Central memory CD8-positive, alpha-beta T cell (primary cell): Measurements from ENCODE around the gene SNN.

Experiments used
- ATAC-seq: fragments of 150-1000 bp; cut with Tn5 transposase; replicated peaks from 2 replicates; pipeline ENCODE4 v1.10.0; 2022; ENCODE audit warnings: mild to moderate bottlenecking, moderate FRiP score, moderate number of reproducible peaks; ENCODE audit not compliant: poor library complexity, severe bottlenecking; ENCODE audit errors: extremely low read depth
- DNase-seq, 2 donors: peaks; one replicate each; pipeline ENCODE4 v3.0.0; 2021; ENCODE audit warnings: low spot score in 2 of 2
- H3K27ac Mint-ChIP-seq: one replicate; pipeline ENCODE4 v1.8.0; 2022; ENCODE audit warnings: low read depth, mild to moderate bottlenecking, moderate library complexity, mixed read lengths
- H3K27me3 Mint-ChIP-seq: one replicate; pipeline ENCODE4 v1.8.0; 2022; ENCODE audit warnings: mixed read lengths
- H3K36me3 Mint-ChIP-seq: one replicate; pipeline ENCODE4 v1.8.0; 2022; ENCODE audit warnings: mild to moderate bottlenecking, moderate library complexity, mixed read lengths; ENCODE audit not compliant: insufficient read depth
- H3K4me1 Mint-ChIP-seq: one replicate; pipeline ENCODE4 v1.8.0; 2022; ENCODE audit warnings: mixed read lengths
- H3K4me3 Mint-ChIP-seq: one replicate; pipeline ENCODE4 v1.8.0; 2022; ENCODE audit warnings: mild to moderate bottlenecking, moderate library complexity, mixed read lengths
- H3K9me3 Mint-ChIP-seq: one replicate; pipeline ENCODE4 v1.8.0; 2022; ENCODE audit warnings: mixed read lengths

Gene SNN

GRCh38 chr16:11629071-11630030 lies 38.9 kb upstream of the SNN start:
- Mint-ChIP-seq H3K4me3 (no peak overlapping the region), H3K4me1 (peaks cover 27% of the 10 kb centered on the region), H3K9me3 (no peaks in the 10 kb centered on the region), H3K36me3 (no peaks in the 10 kb centered on the region), H3K27ac (no peak overlapping the region), H3K27me3 (no peaks in the 10 kb centered on the region)
- ATAC-seq, result no peak
- no peak for DNase-seq

- Mint-ChIP-seq H3K4me1 (peaks cover 22% of the 10 kb centered on the region), H3K27me3 (no peaks in the 10 kb centered on the region), H3K36me3 (no peaks in the 10 kb centered on the region), H3K27ac (peak overlapping the region; percentile 65), H3K9me3 (no peaks in the 10 kb centered on the region), H3K4me3 (no peak overlapping the region)
- ATAC-seq (no peak), DNase-seq (no peak)
Measured at GRCh38 chr16:11630046-11630767, 38.0 kb upstream of the SNN start.

DNA sequence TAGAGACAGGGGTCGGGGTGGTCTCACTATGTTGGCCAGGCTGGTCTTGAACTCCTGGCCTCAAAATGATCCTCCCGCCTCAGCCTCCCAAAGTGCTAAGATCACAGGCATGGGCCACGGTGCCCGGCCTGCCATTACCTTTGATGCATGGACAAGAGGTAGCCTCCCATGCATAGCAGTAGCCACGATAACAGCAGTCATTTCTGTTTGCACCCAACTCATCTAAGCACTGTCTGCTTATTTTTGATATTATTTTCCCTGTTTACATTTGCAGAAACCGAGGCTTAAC lies 37.5 kb upstream of the SNN start:
- Mint-ChIP-seq H3K9me3 (no peaks in the 10 kb centered on the region), H3K36me3 (no peaks in the 10 kb centered on the region), H3K4me1 (peaks cover 22% of the 10 kb centered on the region), H3K27me3 (no peaks in the 10 kb centered on the region), H3K27ac (peak overlapping the region; percentile 65), H3K4me3 (no peak overlapping the region)
- ATAC-seq (no peak), DNase-seq (no peak)

DNA sequence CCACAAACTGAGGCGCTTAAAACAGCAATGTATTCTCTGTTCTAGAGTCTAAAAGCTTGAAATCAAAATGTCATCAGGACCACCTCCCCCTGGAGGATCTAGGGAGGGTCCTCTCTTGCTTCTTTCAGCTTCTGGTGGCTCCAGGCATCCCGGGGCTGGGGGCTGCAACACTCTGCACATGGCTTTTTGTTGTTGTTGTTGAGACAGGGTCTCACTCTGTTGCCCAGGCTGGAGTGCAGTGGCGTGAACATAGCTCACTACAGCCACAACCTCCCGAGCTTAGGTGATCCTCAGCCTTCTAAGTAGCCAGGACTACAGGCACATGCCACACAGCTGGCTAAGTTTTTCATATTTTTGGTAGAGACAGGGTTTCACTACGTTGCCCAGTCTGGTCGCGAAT lies 37.0 kb upstream of the SNN start:
- no peak for ATAC-seq
- Mint-ChIP-seq H3K27me3 (no peaks in the 10 kb centered on the region), H3K27ac (no peak overlapping the region), H3K4me1 (peaks cover 22% of the 10 kb centered on the region), H3K4me3 (no peak overlapping the region), H3K36me3 (no peaks in the 10 kb centered on the region), H3K9me3 (no peaks in the 10 kb centered on the region)
- DNase-seq, result no peak

DNA sequence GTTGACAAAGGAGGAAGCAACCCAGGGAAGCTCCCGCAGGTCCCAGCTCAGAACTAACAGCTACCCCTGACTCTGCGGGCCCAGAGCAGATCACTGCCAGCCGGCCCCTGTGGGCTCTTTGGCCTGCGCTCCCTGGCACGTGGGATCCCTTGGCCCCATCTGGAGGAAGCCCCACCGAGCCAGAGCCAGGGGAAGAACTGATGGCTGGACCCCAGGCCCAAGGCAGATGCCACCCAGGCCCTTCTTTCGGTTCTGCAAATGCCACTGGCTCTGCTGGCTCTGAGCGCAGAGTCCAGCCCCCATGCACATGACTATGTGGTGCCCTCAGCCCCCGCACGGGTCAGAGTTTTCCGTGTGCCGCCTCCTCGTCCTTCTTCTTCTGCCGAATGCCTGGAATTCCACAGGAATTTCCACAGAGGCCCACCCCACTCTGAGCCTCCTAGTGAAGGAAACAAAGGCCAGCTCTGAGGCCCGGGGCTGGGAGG lies 35.8 kb upstream of the SNN start:
- DNase-seq (no peak), ATAC-seq (no peak)
- no peaks in the 10 kb centered on the region for H3K9me3 Mint-ChIP-seq
- H3K4me1 Mint-ChIP-seq, result peaks cover 22% of the 10 kb centered on the region
- H3K27me3 Mint-ChIP-seq, result no peaks in the 10 kb centered on the region
- no peaks in the 10 kb centered on the region for H3K36me3 Mint-ChIP-seq
- H3K4me3 Mint-ChIP-seq, result no peak overlapping the region
- H3K27ac Mint-ChIP-seq, result no peak overlapping the region

DNA sequence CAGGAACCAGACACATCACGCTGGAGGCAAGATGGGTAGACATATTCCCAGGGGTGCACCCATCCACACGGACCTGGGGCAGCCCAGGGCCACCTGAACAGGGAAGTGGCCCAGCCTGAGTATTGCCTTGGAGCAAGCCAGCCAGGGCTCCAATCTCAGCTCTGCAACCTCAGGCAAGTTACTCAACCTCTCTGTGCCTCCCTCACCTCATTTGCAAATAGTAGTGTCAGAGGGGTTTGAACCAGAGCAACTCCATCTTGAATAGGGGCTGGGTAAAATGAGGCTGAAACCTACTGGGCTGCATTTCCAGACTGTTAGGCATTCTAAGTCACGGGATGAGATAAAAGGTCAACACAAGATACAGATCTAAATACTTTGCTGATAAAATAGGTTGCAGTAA lies 35.1 kb upstream of the SNN start:
- no peaks in the 10 kb centered on the region for H3K9me3 Mint-ChIP-seq
- DNase-seq (no peak), ATAC-seq (no peak)
- peaks cover 22% of the 10 kb centered on the region for H3K4me1 Mint-ChIP-seq
- H3K36me3 Mint-ChIP-seq, result no peaks in the 10 kb centered on the region
- no peaks in the 10 kb centered on the region for H3K27me3 Mint-ChIP-seq
- no peak overlapping the region for H3K27ac Mint-ChIP-seq
- H3K4me3 Mint-ChIP-seq, result no peak overlapping the region

GRCh38 chr16:11634312-11634711 lies 33.9 kb upstream of the SNN start:
- Mint-ChIP-seq H3K27me3 (no peaks in the 10 kb centered on the region), H3K9me3 (no peaks in the 10 kb centered on the region), H3K27ac (no peak overlapping the region), H3K4me3 (no peak overlapping the region), H3K4me1 (peaks cover 17% of the 10 kb centered on the region), H3K36me3 (no peaks in the 10 kb centered on the region)
- DNase-seq (no peak), ATAC-seq (no peak)

DNA sequence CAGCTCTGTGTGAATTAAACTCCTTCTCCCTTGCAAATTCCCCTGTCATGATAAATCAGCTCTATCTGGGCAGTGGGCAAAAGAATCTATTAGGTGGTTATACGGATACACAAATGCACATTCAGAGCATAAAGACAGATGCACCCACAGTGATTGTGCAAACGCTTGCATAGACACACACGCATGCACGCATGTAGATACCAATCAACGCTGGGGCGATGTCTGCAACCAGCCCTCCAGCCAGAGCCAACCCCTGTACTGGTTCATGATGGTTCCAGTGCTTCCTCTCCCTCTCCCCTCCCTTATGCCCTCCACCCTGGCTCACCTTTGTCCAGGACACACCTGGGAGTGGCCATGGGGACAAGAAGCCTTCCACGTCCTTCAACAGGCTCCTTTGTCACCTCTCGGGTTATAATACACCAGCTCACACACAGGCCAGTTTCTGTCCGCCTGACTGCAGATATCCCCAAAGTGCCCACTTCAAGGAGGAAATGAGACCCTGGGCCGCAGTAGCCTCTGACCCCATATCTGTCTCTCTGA lies 33.1 kb upstream of the SNN start:
- Mint-ChIP-seq H3K36me3 (no peaks in the 10 kb centered on the region), H3K4me1 (peaks cover 17% of the 10 kb centered on the region), H3K4me3 (no peak overlapping the region), H3K27ac (no peak overlapping the region), H3K9me3 (no peaks in the 10 kb centered on the region), H3K27me3 (no peaks in the 10 kb centered on the region)
- DNase-seq (no peak), ATAC-seq (no peak)

DNA sequence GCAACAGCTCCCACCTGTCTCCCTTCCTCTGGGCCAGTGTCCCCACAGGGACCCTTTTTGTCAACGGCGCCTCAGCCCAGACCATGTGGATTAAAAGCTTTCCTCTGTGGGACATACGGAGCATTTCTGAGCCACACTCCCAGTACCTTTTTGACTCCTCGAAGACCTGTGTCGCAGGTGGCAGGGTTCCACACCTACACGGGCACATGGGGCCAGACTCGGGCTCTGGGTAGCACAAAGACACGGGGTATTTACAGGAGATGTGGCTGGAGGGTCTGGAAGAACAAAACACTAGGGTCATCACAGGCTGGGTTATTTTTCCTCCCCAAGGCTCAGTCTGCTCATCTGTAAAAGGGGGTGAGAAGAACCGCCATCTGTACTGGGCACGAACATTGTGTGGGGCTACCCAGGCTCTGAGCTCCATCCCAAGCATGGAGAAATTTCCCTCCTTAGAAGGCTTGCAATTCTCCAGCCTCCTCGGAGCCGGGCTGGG lies 32.5 kb upstream of the SNN start:
- Mint-ChIP-seq H3K4me1 (peaks cover 22% of the 10 kb centered on the region), H3K9me3 (no peaks in the 10 kb centered on the region), H3K27me3 (no peaks in the 10 kb centered on the region), H3K36me3 (no peaks in the 10 kb centered on the region), H3K27ac (no peak overlapping the region), H3K4me3 (no peak overlapping the region)
- no peak for DNase-seq
- no peak for ATAC-seq

DNA sequence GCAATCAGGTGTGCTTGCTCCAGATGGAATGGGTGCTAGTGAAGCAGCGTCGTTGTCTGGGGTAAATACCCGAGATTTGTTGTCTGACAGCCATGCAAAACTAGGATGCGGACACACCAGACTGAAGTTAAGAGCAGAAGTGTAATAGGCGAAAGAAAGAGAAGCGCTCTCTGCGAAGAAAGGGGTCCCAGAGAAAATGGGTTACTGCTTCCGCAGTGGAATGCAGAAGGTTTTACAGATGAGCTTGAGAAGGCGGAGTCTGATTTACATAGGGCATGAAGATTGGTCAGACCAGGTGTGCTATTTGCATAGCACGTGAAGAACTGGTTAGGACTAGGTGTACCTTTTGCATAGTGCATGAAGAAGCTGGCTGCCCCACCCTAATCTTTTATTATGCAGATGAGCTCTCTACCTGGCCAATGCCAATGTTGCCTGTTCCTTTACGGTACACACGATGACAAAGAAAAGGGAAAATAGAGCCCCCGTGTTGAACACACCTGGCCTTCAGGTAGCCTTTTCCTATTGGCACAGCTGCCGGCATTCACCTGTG lies 32.0 kb upstream of the SNN start:
- Mint-ChIP-seq H3K27ac (no peak overlapping the region), H3K27me3 (no peaks in the 10 kb centered on the region), H3K4me3 (no peak overlapping the region), H3K36me3 (peaks cover 1% of the 10 kb centered on the region), H3K9me3 (no peaks in the 10 kb centered on the region), H3K4me1 (peaks cover 27% of the 10 kb centered on the region)
- DNase-seq (no peak), ATAC-seq (no peak)

- Mint-ChIP-seq H3K27me3 (no peaks in the 10 kb centered on the region), H3K4me3 (no peak overlapping the region), H3K27ac (peak overlapping the region; percentile 53), H3K4me1 (peaks cover 30% of the 10 kb centered on the region), H3K36me3 (peaks cover 2% of the 10 kb centered on the region), H3K9me3 (no peaks in the 10 kb centered on the region)
- ATAC-seq, result no peak
- no peak for DNase-seq
Measured at GRCh38 chr16:11637320-11637719, 30.9 kb upstream of the SNN start.

- H3K4me1 Mint-ChIP-seq, result peaks cover 29% of the 10 kb centered on the region
- DNase-seq (no peak), ATAC-seq (no peak)
- no peaks in the 10 kb centered on the region for H3K9me3 Mint-ChIP-seq
- no peak overlapping the region for H3K27ac Mint-ChIP-seq
- peaks cover 2% of the 10 kb centered on the region for H3K36me3 Mint-ChIP-seq
- H3K27me3 Mint-ChIP-seq, result no peaks in the 10 kb centered on the region
- no peak overlapping the region for H3K4me3 Mint-ChIP-seq
Measured at GRCh38 chr16:11638140-11638539, 30.1 kb upstream of the SNN start.
